Left hindlimb (tissue), 1 donor: Measurements from ENCODE around the gene EXOSC7.
"Not testable (repeated sequence)": the region's sequence is repeated elsewhere in the genome, so short reads cannot be mapped to it uniquely, and the experiment has no call there.

Experiments
- DNase-seq: peaks from one replicate; pipeline ENCODE4 v3.0.0-alpha.2; 2018

Gene EXOSC7

DNA sequence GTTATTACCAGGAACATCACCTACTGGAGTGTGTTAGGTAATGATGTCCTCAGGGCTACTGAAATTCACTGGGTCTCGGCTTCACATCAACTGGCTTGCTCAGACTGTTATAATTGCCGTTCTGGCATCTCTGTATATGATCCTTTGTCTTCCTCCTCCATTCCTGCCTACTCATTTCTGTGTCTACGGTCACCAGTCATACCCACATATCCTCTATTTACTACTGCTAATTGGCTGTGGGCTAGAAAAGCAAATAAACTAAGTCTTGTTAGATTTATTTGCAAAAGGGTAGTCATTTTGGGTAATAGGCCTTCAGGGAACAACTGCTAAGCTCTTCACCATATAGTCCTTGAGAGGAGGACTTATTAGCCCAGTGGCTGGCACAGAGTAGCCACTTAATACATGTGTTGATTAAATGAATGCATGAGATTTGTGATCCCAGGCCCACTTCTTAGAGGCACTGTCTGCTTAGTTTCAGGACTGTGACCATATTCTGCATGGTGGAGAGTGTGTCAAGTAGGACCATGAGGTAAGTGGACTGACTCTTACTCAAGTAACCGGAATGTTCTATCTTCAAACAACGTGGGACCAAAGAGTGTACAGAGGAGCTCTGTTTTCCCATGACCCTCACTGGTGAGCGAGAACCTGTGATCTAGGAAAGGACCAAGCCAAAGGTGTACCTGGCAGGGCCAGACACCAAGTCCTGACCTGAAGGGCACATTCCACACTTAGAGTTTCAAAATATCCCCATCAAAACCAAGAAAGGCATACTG, 13.2 kb upstream of the EXOSC7 start:
- DNase-seq = no peak

DNA sequence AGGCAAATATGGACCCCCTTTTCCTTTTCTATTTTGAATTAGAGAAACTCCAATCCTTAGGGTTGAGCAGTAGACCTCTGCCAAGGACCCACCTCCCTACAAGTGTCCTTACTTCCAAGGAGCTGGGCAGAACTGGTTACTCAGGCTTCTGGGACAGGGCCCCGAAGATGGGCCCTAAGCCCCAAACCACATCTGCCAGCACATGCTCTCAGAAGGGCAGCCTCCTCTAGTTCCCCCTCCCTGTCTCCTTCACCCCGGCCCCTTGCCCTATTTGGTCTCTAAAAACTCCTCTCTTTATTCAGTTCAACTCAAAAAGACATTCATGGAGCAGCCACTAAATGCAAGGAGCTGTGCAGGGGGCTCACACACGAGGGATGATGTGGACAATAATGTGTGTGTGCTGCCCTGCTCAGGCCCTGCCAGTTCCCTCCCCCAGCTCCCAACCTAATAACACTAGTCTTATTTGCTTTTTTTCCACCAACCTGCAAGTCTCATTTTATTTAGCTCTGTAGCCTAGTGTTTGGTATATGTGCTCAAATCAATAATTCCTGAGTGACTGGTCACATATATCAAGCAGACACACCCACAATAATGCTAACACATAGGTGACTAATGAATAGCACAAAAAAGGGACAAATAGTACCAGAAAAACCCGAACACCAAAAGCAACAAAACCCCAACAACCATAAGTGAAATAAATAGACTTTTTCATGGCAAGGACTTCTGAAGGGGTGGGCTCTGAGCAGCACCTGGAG, 12.3 kb upstream of the EXOSC7 start:
- no peak for DNase-seq

DNA sequence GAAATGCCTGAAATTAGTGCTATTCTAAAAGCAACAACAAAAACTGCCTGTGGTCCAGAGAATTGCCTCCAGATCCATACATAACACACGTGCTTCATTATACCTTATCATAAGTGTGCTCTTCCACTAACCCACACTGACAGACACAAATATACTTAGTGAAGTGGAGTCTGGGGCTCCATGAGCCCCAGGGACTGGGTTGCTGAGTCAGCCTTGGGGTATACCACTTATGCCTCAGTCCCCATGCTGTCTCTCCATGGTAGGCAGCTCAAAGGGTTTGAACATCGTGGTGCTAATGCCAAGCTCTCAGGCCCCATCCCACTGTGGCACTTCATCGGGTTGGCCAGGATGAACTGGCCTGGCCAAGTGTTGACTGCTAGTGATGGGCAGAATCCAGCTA, 10.9 kb upstream of the EXOSC7 start:
- no peak for DNase-seq

DNA sequence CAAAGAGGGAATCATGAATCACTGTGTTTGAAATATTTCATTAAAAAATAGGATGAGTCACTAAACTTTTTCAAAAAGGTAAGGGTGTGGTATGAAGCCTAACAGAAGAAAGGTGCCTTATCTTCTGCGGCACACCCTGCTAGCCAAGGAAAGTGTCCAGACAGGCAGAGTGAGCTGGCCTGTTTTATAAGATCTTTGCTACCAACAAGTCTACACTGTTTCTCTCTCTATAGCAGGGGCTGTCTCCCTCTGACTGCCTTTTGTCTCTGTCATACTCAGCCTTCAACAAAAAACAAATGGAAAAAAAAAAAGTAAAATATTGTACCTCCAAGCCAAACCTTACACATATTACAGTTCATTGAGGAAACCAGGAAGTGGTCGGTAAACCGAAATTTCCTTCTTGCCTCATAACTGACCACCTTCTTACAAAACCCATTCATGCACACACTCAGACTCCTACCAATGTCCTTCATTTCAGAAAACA, 9.2 kb upstream of the EXOSC7 start:
- DNase-seq = no peak

DNA sequence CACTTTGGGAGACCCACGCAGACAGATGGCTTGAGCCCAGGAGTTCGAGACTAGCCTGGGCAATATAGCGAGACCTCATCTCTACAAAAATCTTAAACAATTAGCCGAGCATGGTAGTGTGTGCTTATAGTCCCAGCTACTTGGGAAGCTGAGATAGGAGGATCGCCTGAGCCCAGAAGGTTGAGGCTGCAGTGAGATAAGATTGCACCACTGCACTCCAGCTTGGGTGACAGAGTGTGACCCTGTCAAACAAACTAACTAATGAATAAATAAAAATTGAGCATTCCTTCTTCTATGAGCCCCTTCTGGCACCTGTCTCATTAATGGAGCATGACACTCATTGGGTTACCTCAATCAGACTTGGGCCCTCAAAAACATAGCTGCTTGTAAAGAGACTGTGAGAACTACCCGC, 7.6 kb upstream of the EXOSC7 start:
- no peak for DNase-seq

DNA sequence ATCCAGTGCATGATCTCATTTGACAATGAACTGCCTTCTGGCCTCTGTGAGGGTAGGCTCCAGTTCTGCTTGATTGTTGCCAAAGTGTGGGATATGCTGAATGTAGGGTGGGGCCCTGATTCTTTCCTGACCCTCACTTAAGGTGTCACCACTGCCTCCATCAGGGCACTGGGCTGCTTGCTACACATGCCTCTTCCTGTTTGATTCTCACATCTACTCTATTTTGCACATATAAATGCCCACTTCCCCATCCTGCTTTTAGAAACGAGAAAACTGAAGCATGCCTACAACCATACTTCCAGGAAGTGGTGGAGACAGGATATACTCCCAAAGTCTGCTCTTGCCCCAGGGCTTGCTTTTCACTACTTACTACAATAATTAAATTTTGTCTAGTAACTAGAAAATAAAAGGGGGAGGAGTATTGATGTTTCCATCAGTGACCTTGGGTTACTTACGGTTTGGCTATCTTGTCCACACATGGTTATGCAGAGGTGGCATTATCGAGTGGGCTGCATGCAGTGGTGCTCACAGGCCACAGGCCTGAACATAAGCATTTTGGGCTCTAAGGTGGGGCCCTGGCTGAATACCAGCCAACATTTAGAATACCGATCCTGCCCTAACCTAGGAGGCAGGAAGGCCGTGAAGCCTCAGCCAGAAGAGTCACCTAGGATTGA, 6.8 kb upstream of the EXOSC7 start:
- DNase-seq = no peak

DNA sequence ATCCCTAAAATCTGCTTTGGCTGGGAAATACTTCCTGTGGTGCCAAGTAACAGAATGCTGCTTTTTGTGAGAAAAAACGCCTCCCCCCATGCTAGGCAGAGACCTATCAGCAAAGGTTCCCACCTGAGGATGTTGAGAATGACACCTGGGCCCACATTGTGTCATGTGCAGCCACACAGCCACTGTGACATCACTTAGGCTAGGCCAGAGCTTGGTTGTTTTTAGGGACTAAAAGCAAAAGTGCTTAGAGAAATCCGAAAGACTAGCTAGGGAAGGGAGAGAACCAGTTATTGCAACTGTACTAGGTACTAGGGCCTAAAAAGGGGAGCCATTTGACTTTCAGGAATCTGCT, 6.2 kb upstream of the EXOSC7 start:
- DNase-seq = no peak

DNA sequence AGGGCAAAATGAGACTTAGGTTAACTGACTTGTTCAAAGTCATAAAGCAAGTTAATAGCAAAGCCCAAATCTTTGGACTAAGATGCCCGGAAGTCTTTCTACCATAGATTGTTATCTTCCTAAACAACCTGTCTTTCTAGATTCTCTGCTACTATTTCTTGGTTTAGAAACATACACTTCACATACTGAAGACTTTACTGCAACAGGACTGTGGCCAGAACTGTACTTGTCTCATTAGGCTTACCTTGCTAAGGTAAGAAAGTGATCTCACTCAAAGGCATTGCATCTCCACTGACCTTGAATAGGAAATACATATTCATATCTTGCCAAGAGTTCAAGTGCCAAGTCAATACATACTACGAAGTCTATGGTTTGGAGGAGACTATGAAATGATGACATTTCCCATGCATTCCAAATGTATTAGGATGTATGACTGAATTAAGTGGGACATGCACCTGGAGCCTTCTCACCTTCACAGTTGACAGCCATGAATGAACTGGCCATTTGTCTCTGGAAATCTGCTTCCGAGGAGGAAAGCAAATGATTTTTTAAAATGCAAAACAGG, 5.0 kb upstream of the EXOSC7 start:
- no peak for DNase-seq

DNA sequence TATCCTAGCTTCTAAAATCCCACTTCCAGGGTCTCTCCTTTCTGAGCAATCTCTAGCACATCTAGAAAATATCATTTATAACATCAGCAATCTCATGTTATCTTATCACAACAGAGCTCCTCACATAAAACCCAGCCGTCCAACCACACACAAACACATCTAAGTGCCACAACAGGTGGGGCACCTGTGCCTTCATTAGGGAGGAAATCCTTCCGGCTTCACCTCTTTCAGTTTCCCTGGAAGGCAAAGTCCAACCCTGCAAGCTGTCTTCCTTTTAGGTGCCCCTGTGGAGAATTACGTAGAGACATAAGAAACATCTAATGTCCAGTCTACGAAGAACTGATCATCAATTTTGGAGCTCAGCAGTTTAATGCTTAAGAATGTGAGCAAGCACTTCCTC, 1.6 kb upstream of the EXOSC7 start:
- no peak for DNase-seq

DNA sequence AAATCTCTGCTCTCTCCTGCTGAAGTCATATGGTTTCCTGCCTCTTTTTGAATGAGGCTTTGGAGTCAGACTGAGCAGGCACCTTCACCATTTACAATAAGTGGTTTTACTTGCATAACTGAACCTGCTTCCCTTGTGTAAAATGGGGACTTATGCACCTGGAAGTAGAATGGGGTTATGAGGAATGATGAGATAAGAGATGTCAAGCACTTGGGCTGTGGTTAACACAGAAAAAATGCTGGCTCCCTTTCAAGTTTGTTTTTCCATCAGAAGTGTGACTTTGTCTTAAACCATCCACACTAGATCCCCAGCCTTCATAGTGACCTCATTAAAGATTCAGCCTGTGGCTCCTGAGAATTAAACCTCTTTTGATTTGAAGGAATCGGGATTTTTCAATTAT, 5.2 kb downstream of the EXOSC7 start:
- no peak for DNase-seq

DNA sequence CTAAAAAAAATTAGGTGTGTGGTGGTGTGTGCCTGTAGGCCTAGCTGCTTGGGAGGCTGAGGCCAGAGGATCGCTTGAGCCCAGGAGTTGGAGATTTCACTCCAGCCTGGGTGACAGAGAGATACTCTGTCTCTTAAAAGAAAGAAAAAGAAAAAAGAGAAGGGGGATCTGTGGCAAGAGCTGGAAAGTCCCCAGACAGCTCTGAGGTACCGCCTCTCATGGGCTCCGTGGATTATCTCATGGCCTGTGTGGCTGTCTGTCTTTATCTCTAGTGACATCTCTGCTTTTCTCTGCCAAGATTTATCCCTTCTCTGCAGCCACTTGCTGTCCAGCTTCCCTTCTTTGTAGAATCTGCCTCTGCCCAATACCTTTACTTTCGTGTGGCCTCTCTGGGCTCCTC, 5.7 kb downstream of the EXOSC7 start:
- DNase-seq = no peak

DNA sequence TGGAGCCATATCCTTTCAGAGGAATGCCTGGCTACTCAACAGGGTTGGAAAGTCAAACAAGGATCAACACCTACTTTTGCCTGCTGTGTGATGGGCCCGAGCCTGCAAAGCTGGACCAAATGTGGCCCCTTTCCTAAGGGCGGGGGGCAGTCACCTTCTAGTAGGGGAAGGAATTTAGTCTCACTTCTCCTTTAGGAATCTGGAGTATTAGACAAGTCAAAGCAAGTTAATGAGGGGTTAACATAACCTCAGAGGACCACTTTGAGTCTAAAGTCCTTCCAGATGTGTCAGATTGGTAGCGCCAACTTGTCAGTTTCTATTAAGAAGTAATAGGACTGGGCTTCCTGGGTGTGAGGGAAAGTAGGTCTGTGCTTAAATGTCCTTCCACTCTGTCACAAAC, 6.8 kb downstream of the EXOSC7 start:
- no peak for DNase-seq

DNA sequence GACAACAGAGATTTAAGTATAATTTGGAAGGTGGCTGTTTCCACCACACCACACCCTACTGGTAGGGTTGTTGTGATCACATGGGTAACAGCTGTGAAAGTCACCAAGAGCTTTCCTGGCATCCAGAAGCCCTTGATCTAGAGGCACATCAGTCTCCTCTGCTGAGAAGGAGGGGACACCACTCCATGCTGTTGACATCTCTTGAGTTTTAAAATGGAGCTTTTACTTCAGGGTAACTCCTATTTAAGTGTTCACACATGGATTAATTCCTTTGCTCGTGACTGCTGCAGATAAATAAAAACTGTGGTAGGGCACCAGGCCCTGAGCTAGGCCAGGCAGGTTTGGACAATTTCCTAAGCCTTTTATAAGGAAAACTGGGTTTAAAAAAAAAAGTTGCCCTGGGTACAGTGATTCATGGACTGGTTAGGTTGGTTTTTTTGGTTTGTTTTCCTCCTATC, 7.5 kb downstream of the EXOSC7 start:
- DNase-seq = no peak

DNA sequence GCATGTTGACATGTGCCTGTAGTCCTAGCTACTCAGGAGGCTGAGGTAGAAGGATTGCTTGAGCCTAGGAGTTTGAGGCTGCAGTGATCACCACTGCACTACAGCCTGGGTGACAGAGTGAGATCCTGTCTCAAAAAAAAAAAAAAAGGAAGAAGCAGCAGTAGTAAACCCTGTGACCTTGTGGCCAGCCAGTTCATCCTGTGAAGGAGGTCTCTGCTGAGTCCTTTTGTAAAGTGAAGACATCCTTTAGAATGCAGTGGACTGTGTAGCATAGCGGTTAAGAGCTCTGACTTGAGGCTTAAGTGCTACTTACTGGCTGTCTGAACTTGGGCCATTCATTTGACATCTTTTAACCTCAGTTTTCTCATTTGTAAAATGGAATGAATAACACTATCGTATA, 8.3 kb downstream of the EXOSC7 start:
- DNase-seq = no peak

DNA sequence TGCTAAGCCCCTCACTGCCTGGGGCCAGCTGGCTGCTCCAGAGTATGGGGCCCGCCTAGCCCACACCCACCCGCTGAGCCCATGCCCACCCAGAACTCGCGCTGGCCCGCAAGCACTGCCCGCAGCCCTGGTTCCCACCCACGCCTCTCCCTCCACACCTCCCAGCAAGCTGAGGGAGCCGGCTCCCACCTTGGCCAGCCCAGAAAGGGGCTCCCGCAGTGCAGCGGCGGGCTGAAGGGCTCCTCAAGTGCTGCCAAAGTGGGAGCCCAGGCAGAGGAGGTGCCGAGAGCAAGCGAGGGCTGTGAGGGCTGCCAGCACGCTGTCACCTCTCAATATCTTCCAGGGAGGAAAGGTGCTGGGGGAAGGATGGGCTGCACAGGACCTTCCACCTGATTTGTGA, 10.3 kb downstream of the EXOSC7 start:
- not testable (repeated sequence) for DNase-seq

DNA sequence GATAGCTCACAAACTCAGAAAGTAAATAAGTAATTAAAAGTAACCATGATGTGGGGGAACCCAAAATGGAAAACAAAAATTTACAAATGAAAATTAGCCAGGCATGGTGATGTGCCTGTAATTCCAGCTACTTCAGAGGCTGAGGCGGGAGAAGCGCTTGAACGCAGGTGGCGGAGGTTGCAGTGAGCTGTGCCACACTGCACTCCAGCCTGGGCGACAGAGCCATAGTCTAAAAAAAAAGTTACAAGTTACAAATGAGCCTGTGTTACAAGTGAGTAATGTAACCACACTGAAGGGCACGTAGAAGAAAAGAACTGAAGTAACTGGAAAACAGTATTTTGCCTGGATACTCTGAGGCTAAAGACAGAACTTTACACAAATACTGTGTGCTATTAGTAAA, 11.3 kb downstream of the EXOSC7 start:
- no peak for DNase-seq

DNA sequence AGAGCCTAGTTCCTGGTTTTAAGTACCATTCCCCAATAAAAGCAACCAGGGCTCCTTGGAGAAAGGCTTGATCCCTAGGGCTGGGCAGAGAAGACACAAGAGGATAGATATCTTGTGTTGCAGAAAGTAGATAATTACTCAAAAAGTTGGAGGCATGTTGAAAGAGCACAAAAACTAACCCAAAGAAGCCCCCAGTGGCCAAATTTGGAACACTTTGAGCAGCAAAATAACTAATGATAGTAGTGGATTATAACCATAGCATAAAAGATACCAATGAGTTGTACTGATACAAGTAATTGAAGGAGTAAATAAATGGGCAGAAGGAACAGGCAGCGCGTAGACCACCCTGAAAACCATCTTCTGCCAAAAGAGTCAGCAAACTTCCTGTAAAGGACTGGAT, 12.0 kb downstream of the EXOSC7 start:
- no peak for DNase-seq

DNA sequence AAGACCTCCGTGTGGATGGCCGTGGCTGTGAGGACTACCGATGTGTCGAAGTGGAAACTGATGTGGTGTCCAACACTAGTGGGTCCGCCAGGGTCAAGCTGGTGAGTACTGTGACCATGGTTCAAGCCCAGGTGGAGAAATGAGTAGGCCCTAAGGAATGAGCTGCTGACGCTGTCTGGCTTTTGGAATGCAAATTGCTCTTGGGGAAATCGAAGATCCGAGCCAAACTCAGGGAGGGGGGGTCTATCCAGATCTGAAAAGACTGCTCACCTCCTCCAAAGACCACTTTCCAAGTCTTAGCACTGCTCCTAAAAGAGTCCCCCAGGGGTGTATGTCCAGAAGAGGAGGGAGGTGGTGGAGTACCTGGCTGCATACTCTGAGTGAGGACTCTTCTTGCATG, 13.1 kb downstream of the EXOSC7 start:
- DNase-seq = no peak

DNA sequence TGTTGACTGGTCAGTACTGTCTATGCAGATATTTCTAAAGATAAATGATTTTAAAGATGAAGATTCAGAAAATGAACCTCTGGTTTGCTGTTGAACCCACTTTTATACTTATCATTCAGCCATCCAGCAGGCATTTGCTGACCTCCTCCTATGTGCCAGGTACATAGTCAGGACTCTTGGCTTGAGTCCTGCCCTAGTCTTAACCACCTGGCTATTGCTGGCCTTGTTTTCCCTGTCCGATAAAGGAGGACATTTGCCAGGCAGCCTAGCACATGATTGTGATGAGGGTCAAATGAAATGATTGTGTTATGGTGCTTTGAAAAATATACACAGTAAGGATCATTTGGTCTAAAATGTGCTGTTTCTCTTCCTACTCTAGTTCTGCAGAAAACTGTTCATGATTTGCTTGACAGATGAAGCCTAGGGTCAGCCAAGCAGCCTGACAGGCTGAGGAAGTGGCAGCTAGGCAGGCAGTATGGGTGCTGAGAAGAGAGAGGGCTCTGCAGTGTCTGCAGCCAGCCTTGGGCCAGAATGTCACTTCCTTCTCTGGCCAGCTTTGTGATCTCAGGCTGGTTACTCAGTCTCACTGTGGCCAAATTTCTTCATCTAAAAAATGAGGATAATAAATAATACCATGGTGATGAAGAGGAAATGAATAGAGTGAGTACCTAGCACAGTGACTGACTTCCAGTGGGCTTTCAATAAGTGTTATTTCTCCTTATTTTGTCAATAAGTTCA, 13.8 kb downstream of the EXOSC7 start:
- no peak for DNase-seq

DNA sequence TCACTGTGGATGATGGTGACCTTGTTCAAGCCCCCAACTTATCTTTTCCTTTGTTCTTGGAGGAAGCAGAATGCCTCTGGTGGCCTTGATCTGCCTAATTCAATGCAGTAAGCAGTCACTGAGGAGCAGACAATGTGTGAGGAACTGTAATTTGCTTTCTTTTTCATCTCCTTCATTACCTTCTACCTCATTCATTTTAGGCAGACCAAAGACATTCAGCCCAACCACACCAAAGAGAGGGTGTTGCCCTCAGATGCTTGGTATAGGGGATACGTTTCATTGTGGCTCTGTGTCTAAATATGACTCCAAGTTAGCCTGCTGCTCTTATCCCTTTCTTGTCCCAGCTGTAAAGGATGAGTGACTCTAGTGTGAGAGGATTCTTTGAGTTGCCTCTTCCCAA, 15.3 kb downstream of the EXOSC7 start:
- DNase-seq = no peak

DNA sequence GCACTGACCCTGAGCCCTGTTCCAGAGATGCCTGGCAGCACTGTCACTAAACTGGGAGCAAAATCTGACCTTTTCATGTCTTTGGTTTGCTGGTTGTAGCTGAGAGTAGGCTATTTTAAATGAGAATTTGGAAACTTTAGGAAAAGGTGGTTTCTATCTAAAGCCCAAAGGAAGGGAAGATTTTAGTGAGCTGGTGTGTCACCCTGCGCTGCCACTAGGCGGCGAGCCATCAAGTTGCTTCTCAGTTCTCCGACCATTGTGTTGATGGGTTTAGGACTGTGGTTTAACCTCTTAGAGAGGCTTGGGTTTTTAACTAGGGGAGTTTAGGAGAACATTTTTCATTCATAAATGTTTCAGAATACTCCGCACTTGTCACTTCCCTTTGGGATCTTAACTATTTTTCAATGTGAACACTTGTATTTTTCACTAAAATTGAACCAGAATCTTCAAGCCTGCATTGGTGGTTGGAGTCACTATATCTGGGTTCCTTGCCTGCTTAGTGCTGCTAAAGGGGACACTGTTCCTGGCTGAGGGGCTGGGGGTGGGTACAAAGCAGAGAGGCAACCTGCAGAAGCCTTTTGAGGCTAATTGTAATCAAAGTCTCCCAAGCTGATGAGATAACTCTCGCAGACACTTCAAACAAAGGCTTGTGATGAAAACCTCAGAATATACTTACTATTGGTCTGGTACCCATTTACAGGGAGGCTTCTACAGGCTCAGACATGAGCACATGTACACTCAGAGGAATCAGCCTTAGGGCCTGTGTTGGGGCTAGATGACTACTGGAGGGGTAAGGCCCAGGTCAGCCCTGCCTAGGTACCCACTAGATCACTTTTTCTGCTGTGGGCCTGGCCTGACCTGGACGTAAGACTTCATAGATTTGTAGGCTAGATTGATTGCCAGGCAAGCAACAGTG, 16.8 kb downstream of the EXOSC7 start:
- no peak for DNase-seq
